Measurements from ENCODE around the gene PDCD2L.

Gene PDCD2L

GRCh38 chr19:34370983-34371382, 33.2 kb upstream of the PDCD2L start:
- no peak overlapping the region for H3K27ac ChIP-seq (ENCODE audit: poor library complexity, severe bottlenecking)
- peaks cover 86% of the 10 kb centered on the region for H3K36me3 ChIP-seq (ENCODE audit: low read depth)
- H3K27me3 ChIP-seq (ENCODE audit: insufficient read depth, poor library complexity, severe bottlenecking), result no peaks in the 10 kb centered on the region
- ATAC-seq (ENCODE audit: low read depth) (no peak), DNase-seq (ENCODE audit: low spot score) (no peak)
- peaks cover 8% of the 10 kb centered on the region for H3K4me1 ChIP-seq (ENCODE audit: insufficient read depth, poor library complexity, severe bottlenecking)
- no peak for TF ChIP-seq CTCF (IDR thresholded peaks at IDR 0.05; ENCODE audit: poor library complexity, severe bottlenecking)
- no peak overlapping the region for H3K4me3 ChIP-seq (ENCODE audit: severe bottlenecking)
- H3K9me3 ChIP-seq (ENCODE audit: severe bottlenecking), result no peaks in the 10 kb centered on the region

- TF ChIP-seq CTCF (IDR thresholded peaks at IDR 0.05; ENCODE audit: poor library complexity, severe bottlenecking), result no peak
- Histone ChIP-seq H3K4me1 (ENCODE audit: insufficient read depth, poor library complexity, severe bottlenecking) (no peaks in the 10 kb centered on the region), H3K9me3 (ENCODE audit: severe bottlenecking) (no peaks in the 10 kb centered on the region), H3K4me3 (ENCODE audit: severe bottlenecking) (no peak overlapping the region), H3K27ac (ENCODE audit: poor library complexity, severe bottlenecking) (no peak overlapping the region), H3K27me3 (ENCODE audit: insufficient read depth, poor library complexity, severe bottlenecking) (no peaks in the 10 kb centered on the region), H3K36me3 (ENCODE audit: low read depth) (peaks cover 82% of the 10 kb centered on the region)
- DNase-seq (ENCODE audit: low spot score), result no peak
- ATAC-seq (ENCODE audit: low read depth), result no peak
These were observed 30.5 kb upstream of the PDCD2L start for GRCh38 chr19:34373601-34374288.

GRCh38 chr19:34375598-34375997, 28.6 kb upstream of the PDCD2L start:
- Histone ChIP-seq H3K27me3 (ENCODE audit: insufficient read depth, poor library complexity, severe bottlenecking) (no peaks in the 10 kb centered on the region), H3K9me3 (ENCODE audit: severe bottlenecking) (no peaks in the 10 kb centered on the region), H3K27ac (ENCODE audit: poor library complexity, severe bottlenecking) (no peak overlapping the region), H3K4me3 (ENCODE audit: severe bottlenecking) (no peak overlapping the region), H3K36me3 (ENCODE audit: low read depth) (peaks cover 80% of the 10 kb centered on the region), H3K4me1 (ENCODE audit: insufficient read depth, poor library complexity, severe bottlenecking) (no peaks in the 10 kb centered on the region)
- DNase-seq (ENCODE audit: low spot score) (no peak), ATAC-seq (ENCODE audit: low read depth) (no peak)
- TF ChIP-seq CTCF (IDR thresholded peaks at IDR 0.05; ENCODE audit: poor library complexity, severe bottlenecking), result no peak

DNA sequence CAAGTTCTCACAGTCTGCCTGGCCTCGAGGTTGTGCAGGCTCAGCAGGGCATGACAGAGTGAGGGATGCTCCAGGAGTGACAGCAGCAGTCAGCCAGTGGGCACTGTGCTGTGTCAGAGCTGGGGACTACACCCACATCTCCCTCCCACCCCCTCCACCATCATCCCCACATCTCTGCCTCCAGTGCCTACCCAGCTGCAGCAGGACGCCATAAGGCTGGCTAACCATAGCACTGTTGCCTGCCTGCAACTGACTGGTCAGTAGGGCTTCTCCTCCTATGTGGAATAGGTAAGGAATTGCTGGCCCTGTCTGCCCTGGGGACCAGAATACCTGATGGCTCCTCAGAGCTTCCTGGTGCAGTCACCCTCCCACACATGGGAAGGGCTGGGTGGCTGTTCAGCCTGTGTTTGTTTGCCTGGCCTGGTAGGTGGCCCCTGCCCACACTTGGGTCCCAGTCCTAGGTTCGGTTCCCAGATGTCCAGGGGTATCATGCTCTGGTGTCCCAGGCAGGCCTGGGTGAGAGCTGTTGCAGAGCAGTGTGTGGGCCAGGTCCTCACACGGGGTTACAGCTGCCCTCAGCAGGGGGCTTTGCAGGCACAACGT, 23.5 kb upstream of the PDCD2L start:
- no peak for DNase-seq (ENCODE audit: low spot score)
- Histone ChIP-seq H3K9me3 (ENCODE audit: severe bottlenecking) (no peaks in the 10 kb centered on the region), H3K27ac (ENCODE audit: poor library complexity, severe bottlenecking) (no peak overlapping the region), H3K36me3 (ENCODE audit: low read depth) (peaks cover 91% of the 10 kb centered on the region), H3K4me3 (ENCODE audit: severe bottlenecking) (no peak overlapping the region), H3K27me3 (ENCODE audit: insufficient read depth, poor library complexity, severe bottlenecking) (no peaks in the 10 kb centered on the region), H3K4me1 (ENCODE audit: insufficient read depth, poor library complexity, severe bottlenecking) (no peaks in the 10 kb centered on the region)
- no peak for TF ChIP-seq CTCF (IDR thresholded peaks at IDR 0.05; ENCODE audit: poor library complexity, severe bottlenecking)
- no peak for ATAC-seq (ENCODE audit: low read depth)
